Spleen (tissue), 11 donors: ENCODE measurements around the gene NECTIN1. TPM values are rescaled to one million over a fixed set of nuclear protein-coding genes. Genes with fewer than 3 reads are reported as not detected.
A peak's percentile ranks its signal among the peaks of the same experiment; 100 is the strongest.

Experiments used
- DNase-seq: peaks from one replicate; pipeline ENCODE4 v3.0.0-alpha.2; 2020
- H3K27ac ChIP-seq, 8 donors: fragments of 200-600 bp; sonication (generic) in 7 of 8; 1 replicate in 4 of 8; 2 replicates in 4 of 8; pipeline versions ENCODE4 v1.5.0 to v1.8.0; 2016 to 2021; ENCODE audit warnings: inconsistent platforms in 4 of 8, mild to moderate bottlenecking in 4 of 8, moderate library complexity in 1 of 8
- H3K27me3 ChIP-seq, 7 donors: fragments of 200-600 bp; sonication (generic) in 6 of 7; replicated peaks in 1 of 7; 1 replicate in 4 of 7; 2 replicates in 3 of 7; pipeline versions ENCODE4 v1.5.0 to v1.8.0; 2016 to 2021; ENCODE audit warnings: inconsistent platforms in 3 of 7, mild to moderate bottlenecking in 1 of 7
- H3K36me3 ChIP-seq, 6 donors: fragments of 200-600 bp; sonication (generic) in 5 of 6; 1 replicate in 4 of 6; 2 replicates in 2 of 6; pipeline versions ENCODE4 v1.5.0 to v1.8.0; 2016 to 2021; ENCODE audit warnings: inconsistent platforms in 2 of 6
- H3K4me1 ChIP-seq, 6 donors: fragments of 200-600 bp; sonication (generic) in 5 of 6; 1 replicate in 3 of 6; 2 replicates in 3 of 6; pipeline versions ENCODE4 v1.5.0 to v1.8.0; 2016 to 2021; ENCODE audit warnings: inconsistent platforms in 3 of 6
- H3K4me3 ChIP-seq, 8 donors: fragments of 200-600 bp; sonication (generic) in 7 of 8; 1 replicate in 4 of 8; 2 replicates in 4 of 8; pipeline versions ENCODE4 v1.5.0 to v1.8.0; 2016 to 2021; ENCODE audit warnings: inconsistent platforms in 4 of 8, mild to moderate bottlenecking in 4 of 8, moderate library complexity in 2 of 8
- H3K9me3 ChIP-seq, 8 donors: fragments of 200-600 bp; sonication (generic) in 7 of 8; 1 replicate in 4 of 8; 2 replicates in 4 of 8; pipeline versions ENCODE4 v1.5.0 to v1.8.0; 2016 to 2021; ENCODE audit warnings: inconsistent platforms in 4 of 8
- CTCF ChIP-seq, 11 experiments: fragments of 200-600 bp in 7 of 11; fragments of 450-650 bp in 4 of 11; sonication (generic) in 4 of 11; IDR thresholded peaks in 8 of 11; conservative IDR thresholded peaks in 3 of 11; 1 replicate in 7 of 11; 2 replicates in 4 of 11; pipeline versions ENCODE4 v1.4.0 to v1.8.0; 2016 to 2021; ENCODE audit warnings: antibody characterized with exemption in 11 of 11, inconsistent platforms in 4 of 11, mild to moderate bottlenecking in 1 of 11
- POLR2A ChIP-seq, 3 donors: fragments of 450-650 bp; IDR thresholded peaks; one replicate each; pipeline ENCODE4 v1.5.1; 2017; ENCODE audit warnings: antibody characterized with exemption in 3 of 3, mild to moderate bottlenecking in 1 of 3
- POLR2AphosphoS5 ChIP-seq, 3 donors: sonication (generic); formaldehyde crosslinking; IDR thresholded peaks; one replicate each; pipeline ENCODE4 v1.5.1; 2017; ENCODE audit warnings: antibody characterized with exemption in 3 of 3
- WGBS, 5 donors: extraction: QIAGEN DNeasy Blood & Tissue Kit in 3 of 5; methylation state at CpG; one replicate each; pipeline versions ENCODE4 v1.1.5 to v1.1.7; 2013 to 2018; 5-methylcytosine and 5-hydroxymethylcytosine counted together
- intact Hi-C: fragments of 100-400 bp; cut with DNase I; formaldehyde crosslinking; loops from one replicate; pipeline ENCODE4 v1.15.0; 2023; ENCODE audit warnings: low total_unique reads
- polyA plus RNA-seq, 3 donors: library from polyadenylated mRNA; stranded (reverse); fragments of 200-250 nt; gene quantifications; one replicate each; pipeline ENCODE4 v1.2.1, GENCODE V29; 2013
- total RNA-seq, 7 donors: library from RNA; depleted of rRNA in 3 of 7; stranded (reverse); fragments of >200 nt in 3 of 7; fragmentation: NEBNext Ultra II Directional in 4 of 7; extraction: Animal tissue kit (Norgen Biotek cat#: 25700) in 4 of 7; gene quantifications; one replicate each; pipeline versions ENCODE4 v1.1.0 to v1.2.1, GENCODE V29; 2016 to 2021
- donor health status: healthy with polysubstance abuse.
- donor health status: DM: no; HTN: no; CAD: no; lungs with moderate emphysema.
- donor health status: DM: no; HTN: no; CAD: no.
- donor health status: Bipolar disorder and iron deficiency.
- donor health status: healthy.
- donor health status: DM: no; HTN: no; CAD: no.
- donor health status: DM: yes; HTN: yes; CAD: no.

NECTIN1 gene
- total and polyA plus RNA-seq, 10 donors: 0.67 to 16.2 (median 5.8) TPM

- no peak for DNase-seq
- 85 to 93% (median 91%) methylated on average over 5 to 6 of the region's 6 CpGs for WGBS, 5 donors
- Histone ChIP-seq H3K4me3 (no peak overlapping the region), H3K4me1 (no peaks in the 10 kb centered on the region), H3K27ac (no peak overlapping the region), H3K36me3 (no peaks in the 10 kb centered on the region), H3K27me3 (peaks cover 0 to 66% (median 3%) of the 10 kb centered on the region in 7 donors), H3K9me3 (no peaks in the 10 kb centered on the region)
- intact Hi-C loops: no loop called here
- TF ChIP-seq CTCF (IDR thresholded peaks at IDR 0.05 in 8 of 11, conservative IDR thresholded peaks at IDR 0.05 in 3 of 11) (no peak), POLR2A (IDR thresholded peaks at IDR 0.05) (no peak), POLR2AphosphoS5 (IDR thresholded peaks at IDR 0.05) (no peak)
These were observed 104.4 kb downstream of the NECTIN1 start for GRCh38 chr11:119624629-119625028.

GRCh38 chr11:119624102-119624615 is 104.8 kb downstream of the NECTIN1 start:
- no peaks in the 10 kb centered on the region for H3K4me1 ChIP-seq
- no peak overlapping the region for H3K27ac ChIP-seq
- no peaks in the 10 kb centered on the region for H3K36me3 ChIP-seq
- TF ChIP-seq POLR2AphosphoS5 (IDR thresholded peaks at IDR 0.05) (no peak), CTCF (IDR thresholded peaks at IDR 0.05 in 8 of 11, conservative IDR thresholded peaks at IDR 0.05 in 3 of 11) (peak in 7 of 11 experiments; percentile 25 to 79 (median 70))
- H3K4me3 ChIP-seq: no peak overlapping the region
- WGBS, 5 donors: 15 to 30% (median 21%) methylated on average over 4 to 9 of the region's 9 CpGs
- DNase-seq: no peak
- H3K27me3 ChIP-seq: peaks cover 0 to 61% (median 3%) of the 10 kb centered on the region in 7 donors
- intact Hi-C loops: no loop called here
- H3K9me3 ChIP-seq: no peaks in the 10 kb centered on the region

- no peak overlapping the region for H3K27ac ChIP-seq
- no peaks in the 10 kb centered on the region for H3K9me3 ChIP-seq
- 57 to 75% (median 61%) methylated on average over 5 of the region's 5 CpGs for WGBS, 5 donors
- DNase-seq: no peak
- intact Hi-C loops: no loop called here
- no peaks in the 10 kb centered on the region for H3K4me1 ChIP-seq
- H3K4me3 ChIP-seq: no peak overlapping the region
- no peaks in the 10 kb centered on the region for H3K36me3 ChIP-seq
- peaks cover 0 to 56% (median 3%) of the 10 kb centered on the region in 7 donors for H3K27me3 ChIP-seq
- TF ChIP-seq POLR2AphosphoS5 (IDR thresholded peaks at IDR 0.05) (no peak), CTCF (IDR thresholded peaks at IDR 0.05 in 8 of 11, conservative IDR thresholded peaks at IDR 0.05 in 3 of 11) (no peak), POLR2A (IDR thresholded peaks at IDR 0.05) (no peak)
These were observed 105.3 kb downstream of the NECTIN1 start for GRCh38 chr11:119623682-119624081.

- Histone ChIP-seq H3K9me3 (no peaks in the 10 kb centered on the region), H3K36me3 (no peaks in the 10 kb centered on the region), H3K27ac (no peak overlapping the region), H3K4me1 (peaks cover 0 to 6% (median 0%) of the 10 kb centered on the region in 6 donors), H3K4me3 (no peak overlapping the region), H3K27me3 (peaks cover 0 to 47% (median 3%) of the 10 kb centered on the region in 7 donors)
- no peak for TF ChIP-seq POLR2AphosphoS5 (IDR thresholded peaks at IDR 0.05)
- no peak for TF ChIP-seq POLR2A (IDR thresholded peaks at IDR 0.05)
- TF ChIP-seq CTCF (IDR thresholded peaks at IDR 0.05 in 8 of 11, conservative IDR thresholded peaks at IDR 0.05 in 3 of 11): no peak
- 86 to 93% (median 88%) methylated on average over 16 to 17 of the region's 17 CpGs for WGBS, 5 donors
- DNase-seq: no peak
- intact Hi-C loops: no loop called here
These were observed 106.4 kb downstream of the NECTIN1 start for GRCh38 chr11:119622454-119623143.
